ENCODE data around the gene ST6GALNAC1. TPM values are rescaled to one million over a fixed set of nuclear protein-coding genes. Genes with fewer than 3 reads are reported as not detected.
"Not testable (repeated sequence)": the region's sequence is repeated elsewhere in the genome, so short reads cannot be mapped to it uniquely, and the experiment has no call there.

ST6GALNAC1 gene
- total and polyA plus RNA-seq, 5 donors = 2.4 to 5.0 (median 3.2) TPM

- WGBS = 56% methylated on average over 3 of the region's 3 CpGs
- ATAC-seq (no peak), DNase-seq (no peak)
- Histone ChIP-seq H3K9me3 (ENCODE audit: control insufficient read depth, low read length) (no peaks in the 10 kb centered on the region), H3K4me3 (ENCODE audit: low read length) (no peak overlapping the region), H3K27ac (ENCODE audit: low read length) (no peak overlapping the region), H3K4me1 (ENCODE audit: control insufficient read depth, insufficient read depth, low read length) (no peaks in the 10 kb centered on the region), H3K27me3 (ENCODE audit: control insufficient read depth, insufficient read depth) (no peaks in the 10 kb centered on the region)
- intact Hi-C loops (cut with DNase I) = no loop called here
Observed at GRCh38 chr17:76641501-76641900, 2.1 kb downstream of the ST6GALNAC1 start.

DNA sequence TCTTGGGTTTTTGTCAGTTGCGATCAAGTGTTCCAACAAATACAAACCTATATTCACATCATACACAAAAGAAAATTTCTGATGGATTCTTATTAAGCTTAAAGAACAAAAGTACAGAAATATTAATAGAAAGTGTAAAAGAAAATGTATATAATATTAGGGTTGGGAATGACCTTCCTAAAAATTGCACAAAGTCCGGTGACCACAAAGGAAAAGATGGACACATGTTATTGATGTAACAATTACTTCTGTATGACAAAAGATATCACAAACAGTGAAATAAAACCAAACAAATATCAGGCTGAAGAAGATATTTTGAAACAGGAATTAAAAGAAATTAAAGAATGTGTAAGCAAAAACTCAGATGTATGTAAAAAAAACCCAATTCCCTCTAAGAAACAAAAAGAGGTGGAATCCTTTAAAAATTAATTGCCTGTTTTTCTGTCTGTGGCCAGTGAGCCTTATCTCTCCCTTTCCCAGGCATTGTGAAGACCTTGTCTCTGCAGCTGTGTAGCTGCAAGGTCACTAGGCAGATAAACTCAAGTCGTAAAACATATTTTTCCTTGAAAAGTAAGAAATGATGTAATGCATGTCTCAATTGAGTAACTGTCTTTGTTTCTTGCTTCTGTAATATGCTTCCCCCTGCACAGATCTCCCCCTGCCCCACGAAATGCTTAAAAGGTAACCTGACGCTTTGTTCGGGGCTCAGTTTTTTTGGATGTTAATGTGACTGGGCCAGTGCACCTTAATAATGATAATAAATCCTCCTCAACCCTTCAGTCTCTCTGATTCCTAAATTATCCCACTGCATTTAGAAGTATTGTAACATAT, 2.8 kb downstream of the ST6GALNAC1 start:
- DNase-seq (no peak), ATAC-seq (no peak)
- intact Hi-C loops (cut with DNase I) = no loop called here
- Histone ChIP-seq H3K4me3 (ENCODE audit: low read length) (no peak overlapping the region), H3K9me3 (ENCODE audit: control insufficient read depth, low read length) (no peaks in the 10 kb centered on the region), H3K27ac (ENCODE audit: low read length) (no peak overlapping the region), H3K4me1 (ENCODE audit: control insufficient read depth, insufficient read depth, low read length) (no peaks in the 10 kb centered on the region), H3K27me3 (ENCODE audit: control insufficient read depth, insufficient read depth) (no peaks in the 10 kb centered on the region)
- WGBS = 61% methylated on average over 6 of the region's 6 CpGs

DNA sequence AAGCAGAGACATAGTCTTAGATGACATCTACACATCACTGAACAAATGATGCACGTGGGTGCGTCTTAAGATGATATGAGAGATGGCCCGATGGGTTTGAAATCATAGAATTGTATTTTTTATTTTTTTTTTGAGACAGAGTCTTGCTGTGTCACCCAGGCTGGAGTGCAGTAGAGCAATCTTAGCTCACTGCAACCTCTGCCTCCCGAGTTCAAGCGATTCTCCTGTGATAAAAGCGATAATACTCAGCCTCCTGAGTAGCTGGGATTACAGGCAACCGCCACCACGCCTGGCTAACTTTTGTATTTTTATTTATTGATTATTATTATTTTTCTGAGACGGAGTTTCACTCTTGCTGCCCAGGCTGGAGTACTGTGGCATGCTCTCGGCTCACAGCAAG, 5.3 kb downstream of the ST6GALNAC1 start:
- H3K4me1 ChIP-seq (ENCODE audit: control insufficient read depth, insufficient read depth, low read length) = no peaks in the 10 kb centered on the region
- WGBS = 97% methylated on average over 10 of the region's 10 CpGs

DNA sequence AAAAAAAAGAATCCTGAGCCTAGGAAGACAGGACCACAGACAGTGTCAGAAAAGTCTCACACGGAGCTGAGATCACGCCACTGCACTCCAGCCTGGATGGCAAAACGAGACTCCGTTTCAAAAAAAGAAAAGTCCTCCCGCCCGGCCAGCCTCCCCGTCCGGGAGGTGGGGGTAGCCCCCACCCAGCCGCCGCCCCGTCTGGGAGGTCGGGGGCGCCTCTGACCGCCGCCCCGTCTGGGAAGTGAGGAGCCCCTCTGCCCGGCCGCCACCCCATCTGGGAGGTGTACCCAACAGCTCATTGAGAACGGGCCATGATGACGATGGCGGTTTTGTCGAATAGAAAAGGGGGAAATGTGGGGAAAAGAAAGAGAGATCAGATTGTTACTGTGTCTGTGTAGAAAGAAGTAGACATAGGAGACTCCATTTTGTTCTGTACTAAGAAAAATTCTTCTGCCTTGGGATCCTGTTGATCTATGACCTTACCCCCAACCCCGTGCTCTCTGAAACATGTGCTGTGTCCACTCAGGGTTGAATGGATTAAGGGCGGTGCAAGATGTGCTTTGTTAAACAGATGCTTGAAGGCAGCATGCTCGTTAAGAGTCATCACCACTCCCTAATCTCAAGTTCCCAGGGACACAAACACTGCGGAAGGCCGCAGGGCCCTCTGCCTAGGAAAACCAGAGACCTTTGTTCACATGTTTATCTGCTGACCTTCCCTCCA, 6.9 kb downstream of the ST6GALNAC1 start:
- H3K27ac ChIP-seq (ENCODE audit: low read length); DNase-seq; H3K27me3 ChIP-seq (ENCODE audit: control insufficient read depth, insufficient read depth); ATAC-seq; intact Hi-C loops (cut with DNase I); H3K4me3 ChIP-seq (ENCODE audit: low read length); H3K4me1 ChIP-seq (ENCODE audit: control insufficient read depth, insufficient read depth, low read length); H3K9me3 ChIP-seq (ENCODE audit: control insufficient read depth, low read length): not testable (repeated sequence)
- 78% methylated on average over 22 of the region's 27 CpGs for WGBS

More for the DNA sequence above, 5.3 kb downstream of the ST6GALNAC1 start:
- ATAC-seq = no peak
- no peak for DNase-seq
- Histone ChIP-seq H3K27ac (ENCODE audit: low read length) (no peak overlapping the region), H3K27me3 (ENCODE audit: control insufficient read depth, insufficient read depth) (no peaks in the 10 kb centered on the region), H3K4me3 (ENCODE audit: low read length) (no peak overlapping the region), H3K9me3 (ENCODE audit: control insufficient read depth, low read length) (no peaks in the 10 kb centered on the region)
- intact Hi-C loops (cut with DNase I) = no loop called here

DNA sequence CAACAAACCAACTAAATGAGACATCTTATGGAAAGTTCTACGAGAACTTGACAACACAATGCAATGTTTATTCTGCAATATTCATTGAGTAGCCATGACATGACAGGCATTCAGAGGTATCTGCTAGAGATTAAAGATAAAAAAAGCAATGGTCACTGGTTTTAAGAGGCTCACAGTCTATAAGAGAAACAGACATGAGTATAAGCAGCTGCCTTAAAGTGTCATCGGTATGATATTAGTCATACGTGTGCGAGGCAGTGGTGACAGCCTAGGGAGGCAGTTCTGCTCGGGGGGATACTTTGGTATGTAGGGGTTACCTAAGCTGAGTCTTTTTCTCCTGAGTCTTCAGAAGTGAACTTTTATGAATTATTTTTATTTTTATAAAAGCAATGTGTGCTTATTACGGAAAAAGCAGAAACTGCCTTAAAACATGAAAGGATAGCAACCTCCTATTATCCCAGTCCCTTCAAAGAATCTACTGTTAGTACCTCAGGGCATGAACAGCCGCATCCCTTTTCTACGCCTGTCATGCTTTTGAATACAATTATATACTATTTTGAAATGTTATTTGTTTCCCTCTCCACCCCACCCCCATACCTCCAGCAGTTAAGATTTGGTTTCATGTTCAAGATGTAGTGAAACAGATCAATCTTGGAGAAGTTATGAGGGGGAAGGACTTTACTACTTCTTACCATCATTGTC, 7.7 kb downstream of the ST6GALNAC1 start:
- WGBS = 71% methylated on average over 8 of the region's 8 CpGs
- Histone ChIP-seq H3K9me3 (ENCODE audit: control insufficient read depth, low read length) (no peaks in the 10 kb centered on the region), H3K27ac (ENCODE audit: low read length) (no peak overlapping the region), H3K4me3 (ENCODE audit: low read length) (no peak overlapping the region), H3K27me3 (ENCODE audit: control insufficient read depth, insufficient read depth) (no peaks in the 10 kb centered on the region), H3K4me1 (ENCODE audit: control insufficient read depth, insufficient read depth, low read length) (no peaks in the 10 kb centered on the region)
- intact Hi-C loops (cut with DNase I) = no loop called here
- ATAC-seq = no peak
- DNase-seq = no peak

DNA sequence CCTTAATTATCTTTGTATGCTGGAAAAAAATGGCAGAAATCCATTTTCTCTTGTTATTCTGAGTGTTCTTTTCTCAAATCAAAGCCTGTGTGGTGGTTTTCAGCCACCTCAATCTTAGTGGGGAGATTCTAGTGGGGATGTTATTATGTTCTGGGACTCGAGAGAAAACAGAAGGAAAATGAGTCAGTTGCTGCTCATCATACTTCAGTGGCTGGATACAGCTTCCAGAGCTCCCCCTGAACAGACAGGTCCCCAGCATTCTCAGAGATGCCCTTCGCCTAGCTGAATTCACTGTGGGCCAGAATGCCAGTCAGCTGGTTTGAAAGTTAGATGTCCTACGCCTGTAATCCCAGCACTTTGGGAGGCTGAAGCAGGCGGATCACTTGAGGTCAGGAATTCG, 8.5 kb downstream of the ST6GALNAC1 start:
- ATAC-seq = no peak
- 89% methylated on average over 5 of the region's 5 CpGs for WGBS
- Histone ChIP-seq H3K4me1 (ENCODE audit: control insufficient read depth, insufficient read depth, low read length) (no peaks in the 10 kb centered on the region), H3K27me3 (ENCODE audit: control insufficient read depth, insufficient read depth) (no peaks in the 10 kb centered on the region), H3K9me3 (ENCODE audit: control insufficient read depth, low read length) (no peaks in the 10 kb centered on the region), H3K4me3 (ENCODE audit: low read length) (no peak overlapping the region), H3K27ac (ENCODE audit: low read length) (no peak overlapping the region)
- intact Hi-C loops (cut with DNase I) = no loop called here
- no peak for DNase-seq

GRCh38 chr17:76633628-76634328, 9.8 kb downstream of the ST6GALNAC1 start:
- ATAC-seq (no peak), DNase-seq (no peak)
- intact Hi-C loops (cut with DNase I) = no loop called here
- WGBS = 88% methylated on average over 14 of the region's 14 CpGs
- H3K4me1 ChIP-seq (ENCODE audit: control insufficient read depth, insufficient read depth, low read length) = no peaks in the 10 kb centered on the region
- H3K27me3 ChIP-seq (ENCODE audit: control insufficient read depth, insufficient read depth) = no peaks in the 10 kb centered on the region
- H3K27ac ChIP-seq (ENCODE audit: low read length) = no peak overlapping the region
- no peaks in the 10 kb centered on the region for H3K9me3 ChIP-seq (ENCODE audit: control insufficient read depth, low read length)
- no peak overlapping the region for H3K4me3 ChIP-seq (ENCODE audit: low read length)

- no peak overlapping the region for H3K4me3 ChIP-seq (ENCODE audit: low read length)
- ATAC-seq (no peak), DNase-seq (no peak)
- no peak overlapping the region for H3K27ac ChIP-seq (ENCODE audit: low read length)
- 72% methylated on average over 10 of the region's 10 CpGs for WGBS
- intact Hi-C loops (cut with DNase I) = no loop called here
- no peaks in the 10 kb centered on the region for H3K27me3 ChIP-seq (ENCODE audit: control insufficient read depth, insufficient read depth)
- no peaks in the 10 kb centered on the region for H3K4me1 ChIP-seq (ENCODE audit: control insufficient read depth, insufficient read depth, low read length)
- no peaks in the 10 kb centered on the region for H3K9me3 ChIP-seq (ENCODE audit: control insufficient read depth, low read length)
Observed at GRCh38 chr17:76631821-76632565, 11.6 kb downstream of the ST6GALNAC1 start.

- 70% methylated on average over 6 of the region's 6 CpGs for WGBS
- intact Hi-C loops (cut with DNase I) = no loop called here
- ATAC-seq (no peak), DNase-seq (peak in 1 of 3 donors; percentile 16)
- no peak overlapping the region for H3K4me3 ChIP-seq (ENCODE audit: low read length)
- H3K4me1 ChIP-seq (ENCODE audit: control insufficient read depth, insufficient read depth, low read length) = no peaks in the 10 kb centered on the region
- no peak overlapping the region for H3K27ac ChIP-seq (ENCODE audit: low read length)
- H3K27me3 ChIP-seq (ENCODE audit: control insufficient read depth, insufficient read depth) = no peaks in the 10 kb centered on the region
- H3K9me3 ChIP-seq (ENCODE audit: control insufficient read depth, low read length) = no peaks in the 10 kb centered on the region
Observed at GRCh38 chr17:76630151-76630550, 13.4 kb downstream of the ST6GALNAC1 start.

DNA sequence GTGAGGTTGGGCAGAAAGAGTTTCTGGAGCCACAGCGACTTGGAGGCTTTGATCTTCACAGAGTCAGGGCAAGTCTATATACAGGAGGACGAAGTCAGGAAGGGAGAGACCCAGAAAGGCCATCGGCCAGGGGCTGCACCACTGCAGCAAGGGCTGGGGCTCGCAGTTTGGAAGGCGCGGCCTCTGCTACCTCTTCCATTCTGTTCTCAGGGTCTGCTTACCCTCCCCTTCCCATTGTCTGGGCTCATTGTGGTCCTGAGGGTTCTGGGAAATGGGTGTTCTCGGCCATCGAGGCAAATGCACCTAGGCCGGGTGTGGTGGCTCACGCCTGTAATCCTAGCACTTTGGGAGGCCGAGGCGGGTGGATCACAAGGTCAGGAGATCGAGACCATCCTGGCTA, 16.0 kb downstream of the ST6GALNAC1 start:
- intact Hi-C loops (cut with DNase I) = loop anchor here in 2 of 4 donors (5.0 to 10.0 kb wide), 3 partner anchors 70 to 105 kb away; no protein-coding TSS in a partner anchor
- Histone ChIP-seq H3K4me1 (ENCODE audit: control insufficient read depth, insufficient read depth, low read length) (no peaks in the 10 kb centered on the region), H3K4me3 (ENCODE audit: low read length) (no peak overlapping the region), H3K27ac (ENCODE audit: low read length) (no peak overlapping the region), H3K27me3 (ENCODE audit: control insufficient read depth, insufficient read depth) (no peaks in the 10 kb centered on the region), H3K9me3 (ENCODE audit: control insufficient read depth, low read length) (no peaks in the 10 kb centered on the region)
- WGBS = 93% methylated on average over 13 of the region's 13 CpGs
- peak in 1 of 3 donors; percentile 9 for DNase-seq
- no peak for ATAC-seq

All from right cardiac atrium (tissue), 5 donors.